NOMO-1 treated with DMSO at 0.1 percent for 48 hours (cell line): ENCODE results near the gene DOK4.

ENCODE experiments used
- DNase-seq: peaks from one replicate; lab custom pipeline; 2025; ENCODE audit not compliant: unreplicated experiment; lab: John Stamatoyannopoulos, UW

DOK4 gene

GRCh38 chr16:57519796-57520360 is 33.6 kb upstream of the DOK4 start:
- DNase-seq = peak; percentile 43

GRCh38 chr16:57518922-57519321 is 32.6 kb upstream of the DOK4 start:
- no peak for DNase-seq

GRCh38 chr16:57518520-57518919 is 32.2 kb upstream of the DOK4 start:
- DNase-seq = no peak

GRCh38 chr16:57517397-57518367 is 31.4 kb upstream of the DOK4 start:
- DNase-seq = no peak

GRCh38 chr16:57516773-57517172 is 30.5 kb upstream of the DOK4 start:
- no peak for DNase-seq

GRCh38 chr16:57516176-57516725 is 30.0 kb upstream of the DOK4 start:
- DNase-seq = no peak

GRCh38 chr16:57514791-57515600 is 28.7 kb upstream of the DOK4 start:
- DNase-seq = no peak

- no peak for DNase-seq
Observed at GRCh38 chr16:57514371-57514770, 28.1 kb upstream of the DOK4 start.

GRCh38 chr16:57513371-57514102 is 27.2 kb upstream of the DOK4 start:
- no peak for DNase-seq

GRCh38 chr16:57512296-57513001 is 26.2 kb upstream of the DOK4 start:
- DNase-seq = no peak

GRCh38 chr16:57510016-57510871 is 24.0 kb upstream of the DOK4 start:
- DNase-seq = no peak

- no peak for DNase-seq
Observed at GRCh38 chr16:57509231-57509923, 23.1 kb upstream of the DOK4 start.

GRCh38 chr16:57508035-57508425 is 21.7 kb upstream of the DOK4 start:
- no peak for DNase-seq

- DNase-seq = no peak
Observed at GRCh38 chr16:57507136-57508034, 21.1 kb upstream of the DOK4 start.

- DNase-seq = no peak
Observed at GRCh38 chr16:57505169-57505568, 18.9 kb upstream of the DOK4 start.

GRCh38 chr16:57504491-57504890 is 18.2 kb upstream of the DOK4 start:
- DNase-seq = no peak

GRCh38 chr16:57504001-57504400 is 17.7 kb upstream of the DOK4 start:
- DNase-seq = no peak
